Upper lobe of left lung (tissue), 4 donors: Measurements from ENCODE around the gene MTSS2.

Experiments
- EP300 ChIP-seq, 4 donors: sonication (generic); formaldehyde crosslinking; IDR thresholded peaks; one replicate each; pipeline ENCODE4 v1.5.1; 2017; ENCODE audit warnings: antibody characterized with exemption in 4 of 4, control low read depth in 2 of 4
- POLR2AphosphoS5 ChIP-seq, 2 donors: sonication (generic); formaldehyde crosslinking; IDR thresholded peaks; one replicate each; pipeline ENCODE4 v1.5.1; 2017; ENCODE audit warnings: antibody characterized with exemption in 2 of 2
- TF ChIP-seq, protein P1 (sequence below), 6 experiments: fragments of 450-650 bp in 4 of 6; fragments of 200-600 bp in 2 of 6; sonication (generic) in 2 of 6; IDR thresholded peaks; one replicate each; pipeline ENCODE4 v1.5.1; 2016 to 2019; ENCODE audit warnings: antibody characterized with exemption in 6 of 6

DNA sequence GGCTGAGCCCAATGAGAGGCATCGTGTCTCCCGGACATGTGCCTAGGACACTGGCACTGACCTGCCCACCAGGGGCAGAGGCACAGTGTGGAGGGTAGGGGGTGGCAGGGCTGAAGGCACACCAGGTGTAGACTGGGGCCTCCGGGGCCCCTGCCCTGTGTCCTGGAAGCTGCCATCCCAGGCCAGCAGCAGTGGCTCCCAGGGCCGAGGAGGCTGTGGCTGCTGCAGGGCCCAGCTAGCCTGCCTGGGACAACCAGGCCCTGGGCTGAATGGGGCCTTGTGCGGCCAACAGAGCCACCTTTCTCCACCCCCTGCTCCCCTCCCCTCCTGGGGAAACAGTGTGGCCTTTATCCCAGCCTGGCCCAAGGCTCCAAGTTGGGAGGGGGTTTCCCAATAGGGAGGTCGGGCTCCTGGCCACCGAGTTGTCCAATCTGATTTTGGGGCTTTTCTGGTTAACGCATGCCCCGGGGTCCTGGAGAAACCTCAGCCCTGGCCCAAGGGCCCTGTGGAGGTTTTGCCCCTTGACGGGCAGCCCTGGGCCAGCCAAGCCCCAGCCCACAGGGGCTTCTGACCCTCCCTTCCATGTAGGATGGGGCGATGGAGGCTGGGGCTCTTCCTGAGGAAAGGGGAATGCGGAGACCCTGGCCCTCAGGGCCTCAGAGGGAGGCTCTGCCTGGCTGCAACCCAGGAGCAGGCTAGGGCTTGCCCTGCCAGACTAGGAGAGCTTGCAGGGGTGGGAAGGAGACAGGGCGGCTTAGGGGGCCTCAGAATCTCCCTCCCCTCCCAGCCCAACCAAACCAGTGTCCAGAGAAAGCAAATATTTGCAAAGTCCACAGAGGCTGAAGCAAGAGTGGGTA lies 4.2 kb downstream of the MTSS2 start:
- no peak for TF ChIP-seq EP300 (IDR thresholded peaks at IDR 0.05)
- TF ChIP-seq, protein P1, sequence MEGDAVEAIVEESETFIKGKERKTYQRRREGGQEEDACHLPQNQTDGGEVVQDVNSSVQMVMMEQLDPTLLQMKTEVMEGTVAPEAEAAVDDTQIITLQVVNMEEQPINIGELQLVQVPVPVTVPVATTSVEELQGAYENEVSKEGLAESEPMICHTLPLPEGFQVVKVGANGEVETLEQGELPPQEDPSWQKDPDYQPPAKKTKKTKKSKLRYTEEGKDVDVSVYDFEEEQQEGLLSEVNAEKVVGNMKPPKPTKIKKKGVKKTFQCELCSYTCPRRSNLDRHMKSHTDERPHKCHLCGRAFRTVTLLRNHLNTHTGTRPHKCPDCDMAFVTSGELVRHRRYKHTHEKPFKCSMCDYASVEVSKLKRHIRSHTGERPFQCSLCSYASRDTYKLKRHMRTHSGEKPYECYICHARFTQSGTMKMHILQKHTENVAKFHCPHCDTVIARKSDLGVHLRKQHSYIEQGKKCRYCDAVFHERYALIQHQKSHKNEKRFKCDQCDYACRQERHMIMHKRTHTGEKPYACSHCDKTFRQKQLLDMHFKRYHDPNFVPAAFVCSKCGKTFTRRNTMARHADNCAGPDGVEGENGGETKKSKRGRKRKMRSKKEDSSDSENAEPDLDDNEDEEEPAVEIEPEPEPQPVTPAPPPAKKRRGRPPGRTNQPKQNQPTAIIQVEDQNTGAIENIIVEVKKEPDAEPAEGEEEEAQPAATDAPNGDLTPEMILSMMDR (IDR thresholded peaks at IDR 0.05): no peak
- no peak for TF ChIP-seq POLR2AphosphoS5 (IDR thresholded peaks at IDR 0.05)
